Cardiac septum (tissue), 1 donor: ENCODE results near the gene CCR1. TPM values are rescaled to one million over a fixed set of nuclear protein-coding genes. Genes with fewer than 3 reads are reported as not detected.
"Not testable (repeated sequence)": the region's sequence is repeated elsewhere in the genome, so short reads cannot be mapped to it uniquely, and the experiment has no call there.

ENCODE experiments used
- DNase-seq: peaks from one replicate; pipeline ENCODE4 v3.0.0-alpha.2; 2020; ENCODE audit warnings: low spot score
- intact Hi-C: fragments of 100-400 bp; cut with DNase I; formaldehyde crosslinking; loops from one replicate; pipeline ENCODE4 v1.14.0; 2022
- total RNA-seq: library from RNA; stranded (reverse); fragmentation: NEBNext Ultra II Directional; extraction: Animal tissue kit (Norgen Biotek cat#: 25700); gene quantifications from one replicate; pipeline ENCODE4 v1.2.1, GENCODE V29; 2021
- donor health status: DM: no; HTN: no; CAD: no.

Gene CCR1
- total RNA-seq, 1 donor from 2014 or later = 3.2 TPM

DNA sequence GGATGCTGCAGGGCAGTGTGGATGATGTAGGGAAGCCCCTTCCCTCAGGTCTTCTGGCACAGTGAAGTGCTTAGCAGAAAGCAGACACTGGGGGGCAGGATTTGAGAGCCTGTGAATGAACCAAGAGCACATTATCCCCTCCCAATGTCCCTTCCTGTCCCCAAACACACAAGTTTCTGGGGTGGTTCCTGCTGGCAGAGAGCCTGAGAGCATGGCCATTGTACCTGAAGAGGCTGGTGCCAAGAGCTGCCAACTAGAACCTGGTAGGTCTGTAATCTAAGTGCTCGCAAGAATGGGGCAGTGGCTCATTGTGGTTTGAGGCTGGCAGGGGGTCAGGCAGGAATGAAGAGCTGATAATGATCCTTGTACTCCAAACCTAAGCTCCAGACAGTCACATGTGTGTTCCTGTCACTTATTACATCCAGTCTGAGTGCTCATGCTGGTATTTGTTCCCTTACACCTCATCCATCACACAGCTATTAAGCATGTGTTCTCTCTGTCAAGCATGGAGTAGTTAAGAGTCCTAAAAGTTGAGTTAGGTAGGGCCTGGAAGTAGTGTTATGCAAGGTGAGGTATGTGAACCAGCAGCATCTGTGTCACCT lies 6.7 kb upstream of the CCR1 start:
- DNase-seq = no peak
- intact Hi-C loops = no loop called here

DNA sequence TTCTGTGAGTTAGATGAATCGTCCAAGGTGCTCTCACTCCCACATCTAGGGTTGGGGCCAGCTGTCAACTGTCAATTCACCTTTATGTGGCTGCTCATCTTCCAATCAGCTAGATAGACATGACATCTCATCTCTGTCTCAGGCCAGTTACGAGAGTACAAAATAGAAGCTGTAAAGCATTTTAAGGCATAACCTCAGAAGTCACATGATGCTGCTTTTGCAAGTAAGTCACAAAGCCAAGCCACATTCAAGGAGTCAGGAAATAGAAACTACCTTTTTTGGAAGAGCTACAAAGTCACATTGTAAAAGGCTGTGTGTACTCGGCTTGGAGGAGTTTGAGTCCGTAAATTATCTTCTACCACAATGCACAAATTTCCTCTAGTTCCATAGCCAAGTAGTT lies 5.1 kb upstream of the CCR1 start:
- intact Hi-C loops = no loop called here
- no peak for DNase-seq

DNA sequence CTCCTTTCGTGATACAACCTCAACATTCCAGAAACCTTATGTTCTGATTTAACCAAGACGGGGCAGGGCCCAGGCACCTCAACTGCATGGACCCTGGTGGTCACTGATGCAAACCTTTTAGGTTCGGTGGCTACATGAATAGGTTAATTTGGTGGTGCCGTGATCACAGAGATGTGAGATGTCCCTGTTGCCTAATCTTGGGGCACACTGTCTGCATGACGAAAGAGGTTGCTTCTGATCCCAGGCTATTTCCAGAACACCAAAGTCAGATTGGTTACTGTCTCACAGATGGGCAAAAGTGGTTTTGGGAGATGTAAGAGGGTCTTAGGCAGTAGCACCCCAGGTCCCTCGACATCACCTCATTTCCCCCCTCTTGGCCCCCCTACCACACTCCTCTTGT lies 4.0 kb upstream of the CCR1 start:
- intact Hi-C loops = no loop called here

DNA sequence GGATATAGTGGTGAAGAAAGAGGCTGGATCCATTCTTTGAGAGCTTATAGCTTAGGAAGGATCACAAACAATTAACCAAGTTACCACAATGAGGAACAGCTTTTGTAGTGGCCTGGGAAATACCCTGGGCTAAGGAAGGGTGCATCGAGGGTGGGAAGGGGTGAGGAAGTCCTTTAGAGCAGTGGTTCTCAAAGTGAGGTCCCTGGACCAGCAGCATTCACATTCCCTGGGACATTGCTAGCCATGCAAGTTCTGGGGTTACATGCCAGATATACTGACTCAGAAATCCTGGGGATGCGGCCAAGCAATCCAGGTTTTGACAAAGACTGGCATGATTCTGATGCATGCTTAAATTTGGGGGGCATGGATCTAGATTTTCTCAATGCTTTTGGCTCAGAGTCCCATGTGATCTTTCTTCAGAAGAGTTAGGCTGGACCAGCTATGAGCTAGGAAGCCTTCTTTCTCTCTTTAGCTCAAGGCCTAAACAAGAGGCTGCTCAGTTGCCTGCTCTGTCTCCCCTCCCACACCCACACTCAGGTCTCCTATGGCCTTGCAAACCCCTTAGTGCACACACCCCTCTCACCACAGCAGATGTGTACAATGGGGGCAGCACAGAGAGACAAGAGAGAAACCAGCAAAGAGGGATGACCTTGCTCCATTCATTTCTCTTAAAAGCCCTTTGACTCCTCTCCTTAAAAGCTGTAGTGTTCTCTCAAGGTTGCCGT lies 1.8 kb upstream of the CCR1 start:
- no peak for DNase-seq
- intact Hi-C loops = no loop called here

More for the DNA sequence above, 4.0 kb upstream of the CCR1 start:
- no peak for DNase-seq

DNA sequence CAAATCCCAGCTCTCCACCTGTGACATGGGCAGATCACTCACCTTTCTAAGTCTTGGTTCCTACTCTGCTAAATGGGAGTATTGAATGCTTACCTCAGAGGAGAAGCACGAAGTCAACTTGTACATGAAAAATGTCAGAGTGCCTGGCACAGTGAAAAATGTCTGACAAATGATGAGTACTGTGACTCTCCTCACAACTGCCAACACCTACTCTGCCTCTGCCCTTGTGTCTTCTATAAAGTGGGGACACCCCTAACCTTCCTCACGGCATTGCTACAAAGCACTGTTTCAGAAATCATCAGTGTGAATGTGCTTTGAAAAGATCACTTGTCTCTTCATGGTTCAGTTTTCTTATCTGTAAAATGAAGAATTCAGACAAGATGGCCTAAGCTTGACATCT lies 940 bp upstream of the CCR1 start:
- intact Hi-C loops = no loop called here
- no peak for DNase-seq

DNA sequence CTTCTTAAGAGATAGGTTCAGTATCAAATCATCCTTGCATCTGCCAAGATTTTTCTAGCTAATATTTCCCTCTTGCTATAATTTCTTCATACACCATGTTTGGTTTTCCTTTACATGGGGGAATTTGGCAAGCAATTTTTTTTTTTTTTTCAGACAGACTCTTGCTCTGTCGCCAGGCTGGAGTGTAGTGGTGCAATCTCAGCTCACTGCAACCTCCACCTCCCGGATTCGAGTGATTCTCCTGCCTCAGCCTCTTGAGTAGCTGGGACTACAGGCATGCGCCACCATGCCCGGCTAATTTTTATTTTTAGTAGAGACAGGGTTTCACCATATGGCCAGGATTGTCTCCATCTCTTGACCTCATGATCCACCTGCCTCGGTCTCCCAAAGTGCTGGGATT lies 599 bp downstream of the CCR1 start:
- DNase-seq, intact Hi-C loops: not testable (repeated sequence)

DNA sequence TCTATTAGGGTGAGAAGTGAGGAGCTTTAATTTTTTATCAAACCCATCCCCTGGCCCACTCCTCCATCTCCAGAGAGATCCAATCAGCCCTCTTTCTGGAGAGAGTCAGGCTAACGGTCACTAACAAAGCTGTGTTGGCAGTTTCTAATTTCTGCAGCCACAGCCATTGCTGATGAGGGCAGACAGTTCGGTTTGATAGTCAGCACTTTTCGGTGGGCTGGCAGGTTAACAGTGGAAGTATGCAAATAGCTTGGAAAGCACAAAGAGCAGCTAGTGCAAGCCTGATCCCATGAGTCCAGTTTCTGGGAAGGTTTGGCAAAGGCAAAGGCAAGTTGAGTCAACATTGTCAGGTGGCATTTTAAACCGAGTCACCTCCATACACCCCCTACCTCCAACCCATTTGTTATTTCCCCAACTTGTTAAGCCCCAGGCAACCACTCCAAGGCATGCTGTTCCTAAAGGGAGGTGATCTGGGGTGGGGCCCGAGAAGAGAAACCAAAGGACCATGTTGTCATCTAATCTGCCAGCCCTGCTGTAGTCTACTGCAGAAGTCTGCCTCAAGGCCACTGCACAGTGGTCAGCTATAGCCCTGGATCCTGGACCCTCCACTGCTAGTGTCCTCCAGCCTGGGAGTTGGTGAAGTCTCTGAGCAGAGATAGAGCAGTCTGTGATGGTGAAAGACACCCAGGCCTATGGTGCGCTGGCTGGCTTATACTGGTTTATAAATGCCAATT lies 1.7 kb downstream of the CCR1 start:
- intact Hi-C loops = no loop called here
- DNase-seq = no peak

DNA sequence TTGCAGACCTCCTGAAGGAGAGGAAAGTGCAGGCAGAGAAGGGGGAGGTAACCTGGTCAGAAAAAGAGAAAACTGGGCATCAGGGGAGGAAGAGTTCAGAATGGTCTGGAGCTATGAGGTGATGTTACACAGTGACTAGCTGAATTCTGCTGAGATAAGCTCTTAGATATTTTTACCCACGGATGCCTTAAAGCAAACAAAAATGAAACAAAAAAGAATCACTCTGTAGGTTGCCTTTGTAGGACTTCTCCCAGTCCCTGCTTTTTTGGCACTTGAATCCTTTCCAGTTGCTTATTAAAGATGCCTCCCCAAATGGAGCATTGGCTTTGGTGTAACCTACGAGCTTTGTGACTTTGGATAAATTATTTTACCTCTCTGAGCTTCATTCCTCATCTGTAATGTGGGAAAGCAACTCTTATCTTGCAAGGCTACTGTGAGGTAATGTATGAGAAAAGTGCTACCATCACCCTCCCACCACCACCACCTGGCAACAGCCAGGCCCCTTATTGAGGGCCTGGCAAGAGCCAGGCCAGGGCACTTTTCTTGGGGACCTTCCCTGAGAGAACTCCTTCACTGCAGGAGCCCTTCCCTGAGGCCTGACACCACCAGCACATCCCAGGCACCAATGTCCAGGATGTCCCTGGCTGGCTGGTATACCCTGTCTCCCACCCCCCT lies 2.7 kb downstream of the CCR1 start:
- intact Hi-C loops = no loop called here
- DNase-seq = no peak

DNA sequence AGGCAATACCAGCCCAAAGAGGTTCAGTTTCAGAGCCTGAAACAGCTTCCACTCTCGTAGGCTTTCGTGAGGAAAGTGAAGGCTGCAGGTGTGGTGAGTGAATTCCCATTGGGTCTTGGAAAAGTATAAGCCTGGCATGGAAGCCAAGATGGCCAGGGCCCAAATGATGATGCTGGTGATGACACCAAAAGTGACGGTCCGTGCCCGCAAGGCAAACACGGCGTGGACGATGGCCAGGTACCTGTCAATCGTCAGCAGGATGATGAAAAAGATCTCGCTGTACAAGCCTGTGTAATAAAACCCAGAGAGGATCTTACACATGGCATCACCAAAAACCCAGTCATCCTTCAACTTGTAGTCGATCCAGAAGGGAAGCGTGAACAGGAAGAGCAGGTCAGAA lies 4.4 kb downstream of the CCR1 start:
- DNase-seq = no peak
- intact Hi-C loops = no loop called here

DNA sequence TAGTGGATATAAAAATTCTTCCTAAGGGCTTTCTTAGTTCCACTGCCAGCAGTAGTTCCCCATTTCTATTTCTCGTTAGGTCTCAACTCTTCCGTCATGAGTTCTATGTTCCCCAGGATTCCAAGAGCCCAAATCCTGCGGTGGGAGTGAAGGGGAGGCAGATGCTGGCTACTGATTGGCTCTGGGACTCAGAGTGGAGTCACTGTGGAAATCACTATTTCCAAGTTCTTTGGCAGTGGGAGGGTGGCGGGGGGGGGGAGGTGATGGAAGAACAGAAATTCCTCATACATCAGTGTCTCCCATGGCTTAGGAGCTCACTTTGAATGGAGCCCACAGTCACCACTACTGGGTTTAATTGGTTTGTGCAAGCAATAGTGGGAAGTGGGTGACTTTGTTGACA lies 5.6 kb downstream of the CCR1 start:
- no peak for DNase-seq
- intact Hi-C loops = no loop called here

DNA sequence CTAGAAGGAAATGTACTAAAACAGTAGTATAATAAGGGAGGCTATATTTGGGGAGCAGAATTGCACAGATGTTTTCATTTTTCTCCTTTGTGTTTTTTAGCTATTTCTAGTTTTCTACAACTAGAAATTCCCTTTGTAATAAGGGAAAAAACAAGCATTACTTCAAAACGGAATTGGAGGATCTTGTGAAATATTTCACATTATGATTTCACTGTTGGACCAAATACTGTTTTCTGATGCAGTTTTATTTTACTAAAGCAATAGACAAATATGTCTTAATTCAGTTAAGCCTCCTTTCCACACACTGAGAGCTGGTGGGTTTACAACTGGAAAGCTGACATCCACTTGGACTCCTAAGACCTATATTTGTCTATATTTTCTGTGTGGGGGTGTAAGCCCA lies 7.3 kb downstream of the CCR1 start:
- DNase-seq = no peak
- intact Hi-C loops = no loop called here

DNA sequence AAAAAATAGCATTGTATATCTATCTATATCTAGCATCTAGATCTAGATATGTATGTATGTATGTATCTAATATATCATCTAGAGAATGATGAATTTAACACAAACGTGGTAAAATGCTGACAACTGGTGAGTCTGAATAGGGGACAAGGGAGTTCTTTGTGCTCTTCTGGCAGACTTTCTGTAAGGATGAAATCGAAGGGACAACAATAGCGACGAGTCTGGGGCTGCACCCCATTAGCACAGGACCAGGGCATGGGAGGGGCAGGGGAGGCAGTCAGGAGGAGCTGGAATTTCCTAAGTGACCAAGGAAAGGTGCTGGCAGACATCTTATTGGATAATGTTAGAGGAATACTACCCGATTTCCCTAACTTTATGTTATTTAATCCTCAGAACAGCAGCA lies 7.9 kb downstream of the CCR1 start:
- intact Hi-C loops = no loop called here
- DNase-seq = no peak

DNA sequence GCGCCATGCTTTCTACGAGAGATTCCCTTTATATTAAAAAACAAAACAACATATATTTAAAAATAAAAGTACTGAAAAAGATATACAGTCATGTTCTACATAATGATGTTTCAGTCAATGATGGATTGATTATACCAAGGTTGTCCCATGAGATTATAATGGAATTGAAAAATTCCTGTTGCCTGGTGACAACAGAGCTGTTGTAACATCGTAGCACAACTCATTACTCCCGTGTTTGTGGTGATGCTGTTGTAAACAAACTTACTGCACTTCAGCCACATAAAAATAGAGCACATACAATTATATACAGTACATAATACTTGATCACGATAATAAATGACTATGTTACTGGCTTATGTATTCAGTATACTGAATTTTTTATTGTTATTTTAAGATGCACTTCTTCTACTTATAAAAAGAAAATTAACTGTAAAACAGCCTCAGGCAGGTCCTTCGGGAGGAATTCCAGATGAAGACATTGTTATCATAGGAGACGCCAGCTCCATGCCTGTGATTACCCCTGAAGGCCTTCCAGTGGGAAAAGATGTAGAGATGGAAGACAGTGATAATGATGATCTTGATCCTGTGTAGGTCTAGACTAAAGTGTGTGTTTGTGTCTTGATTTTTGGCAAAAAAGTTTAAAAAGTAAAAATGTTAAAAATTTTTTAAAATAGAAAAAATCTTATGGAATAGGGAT lies 11.7 kb downstream of the CCR1 start:
- intact Hi-C loops = no loop called here
- DNase-seq = no peak

DNA sequence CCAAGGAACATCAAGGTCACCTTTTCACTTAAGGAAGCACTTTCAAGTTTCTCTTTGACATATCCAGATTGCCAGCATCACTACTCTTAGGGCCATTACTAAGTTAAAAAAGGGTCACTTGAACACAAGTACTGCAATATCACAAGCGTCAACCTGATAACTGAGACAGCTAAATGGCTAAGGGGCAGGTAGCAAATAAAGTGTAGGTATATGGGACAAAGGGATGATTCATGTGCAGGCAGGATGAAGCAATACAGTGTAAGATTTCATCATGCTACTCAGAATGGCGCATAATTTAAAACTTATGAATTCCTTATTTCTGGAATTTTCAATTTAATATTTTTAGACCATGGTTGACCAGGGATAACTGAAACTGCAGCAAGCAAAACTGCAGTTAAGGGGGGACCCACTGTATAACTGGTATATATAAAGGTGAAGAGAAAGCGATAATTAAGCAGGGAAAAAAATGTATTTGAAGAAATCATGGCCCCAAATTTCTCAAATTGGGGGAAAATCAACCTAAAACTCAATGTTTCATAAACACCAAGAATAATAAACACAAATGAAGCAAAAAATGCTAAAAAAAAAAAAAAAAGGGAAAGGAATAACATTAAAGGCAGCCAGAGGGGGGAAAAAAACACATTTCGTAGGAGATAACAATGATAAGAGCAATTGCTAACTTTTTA lies 13.1 kb downstream of the CCR1 start:
- DNase-seq = no peak
- intact Hi-C loops = no loop called here

DNA sequence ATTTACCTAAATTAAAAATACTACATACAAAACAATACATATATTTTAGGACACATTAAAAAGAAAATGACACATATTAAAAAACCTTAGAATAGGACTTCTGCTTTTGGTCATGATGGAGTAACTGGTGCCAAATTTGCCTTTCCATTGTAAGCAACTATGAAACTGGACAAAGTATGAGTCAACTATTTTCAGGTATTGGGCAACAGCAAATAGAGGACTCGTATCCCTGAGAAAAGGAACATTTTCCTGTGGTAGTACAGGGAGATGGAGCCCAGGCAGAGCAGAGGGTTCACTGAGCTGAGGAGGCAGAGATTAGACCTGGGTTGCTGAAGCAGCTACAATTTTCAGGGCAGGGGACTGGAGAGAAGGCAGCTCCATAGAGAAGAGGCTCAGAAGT lies 14.7 kb downstream of the CCR1 start:
- DNase-seq = no peak
- intact Hi-C loops = no loop called here

DNA sequence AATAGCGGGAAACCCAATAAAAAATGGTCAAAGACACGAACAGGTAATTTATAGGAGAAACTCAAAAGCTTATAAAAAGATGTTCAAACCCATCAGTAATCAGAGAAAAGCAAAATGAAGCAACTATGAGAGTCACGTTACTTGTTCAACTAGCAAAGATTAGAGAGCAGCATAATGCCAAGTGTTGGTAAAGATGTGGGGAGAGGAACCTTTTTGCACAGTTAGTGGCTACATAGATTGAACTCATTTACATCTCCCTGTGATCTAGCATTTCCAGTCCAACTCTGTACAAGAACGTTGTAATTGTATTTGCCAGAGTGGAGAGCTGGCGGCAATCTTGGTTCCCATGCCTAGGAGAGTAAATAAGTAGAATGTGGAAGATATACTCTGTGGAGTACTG lies 15.2 kb downstream of the CCR1 start:
- no peak for DNase-seq
- intact Hi-C loops = no loop called here

DNA sequence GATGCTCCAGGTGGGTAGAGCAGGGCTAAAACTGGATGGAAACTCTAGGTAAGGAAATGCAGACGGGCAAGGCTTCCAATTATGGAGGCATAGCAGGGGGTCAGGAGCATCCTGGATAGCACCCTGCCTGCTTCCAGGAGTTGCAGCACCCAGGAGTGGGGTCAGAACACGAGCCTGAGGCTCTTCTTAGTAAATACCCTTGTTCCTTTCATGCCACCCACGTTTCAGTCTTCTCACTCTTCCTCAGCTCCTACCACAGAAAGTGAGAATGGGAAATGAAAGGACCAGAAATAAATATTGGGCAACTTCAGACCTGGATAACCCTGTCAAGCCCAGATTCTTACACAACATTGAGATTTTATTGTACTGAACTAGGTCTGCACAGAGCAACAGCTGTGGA lies 16.4 kb downstream of the CCR1 start:
- intact Hi-C loops = no loop called here
- no peak for DNase-seq

DNA sequence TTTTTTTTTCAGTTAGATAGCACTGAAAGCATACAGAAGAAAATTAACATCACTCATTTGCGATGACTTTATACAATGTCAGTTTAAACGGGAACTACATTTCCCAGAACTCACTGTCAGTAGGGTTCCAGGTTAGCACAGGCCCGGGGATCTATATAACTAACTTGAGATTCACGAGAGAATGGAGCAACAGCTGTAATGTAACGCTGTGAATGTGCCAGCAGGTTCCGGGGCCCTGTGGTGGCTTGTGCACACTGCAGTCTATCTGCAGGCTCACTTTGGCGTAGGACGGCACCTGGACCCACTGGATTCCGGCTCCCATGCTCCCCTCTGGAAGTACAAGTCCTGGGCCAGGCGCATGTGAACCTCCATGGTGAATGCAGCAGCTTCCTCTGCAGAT lies 19.4 kb downstream of the CCR1 start:
- DNase-seq = no peak
- intact Hi-C loops = no loop called here

DNA sequence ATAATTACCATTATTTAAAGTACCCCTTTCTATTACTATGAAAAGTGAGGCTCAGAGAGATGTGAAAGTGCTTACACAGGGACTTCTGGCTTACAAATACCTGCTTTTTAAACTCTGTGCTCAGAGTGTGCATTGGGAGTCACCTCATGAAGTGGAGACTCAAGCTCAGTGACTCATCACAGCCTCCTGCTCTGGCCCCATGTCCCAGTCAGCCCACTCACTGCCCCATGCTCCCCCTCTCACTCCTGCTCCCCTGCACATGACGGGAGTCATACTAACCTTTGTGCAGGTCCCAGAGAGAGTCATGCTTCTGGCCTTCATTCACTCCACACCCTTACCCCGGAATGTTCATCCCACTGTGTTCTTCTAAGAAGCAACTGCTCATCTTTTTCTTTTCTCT lies 20.2 kb downstream of the CCR1 start:
- intact Hi-C loops = no loop called here
- DNase-seq = no peak

DNA sequence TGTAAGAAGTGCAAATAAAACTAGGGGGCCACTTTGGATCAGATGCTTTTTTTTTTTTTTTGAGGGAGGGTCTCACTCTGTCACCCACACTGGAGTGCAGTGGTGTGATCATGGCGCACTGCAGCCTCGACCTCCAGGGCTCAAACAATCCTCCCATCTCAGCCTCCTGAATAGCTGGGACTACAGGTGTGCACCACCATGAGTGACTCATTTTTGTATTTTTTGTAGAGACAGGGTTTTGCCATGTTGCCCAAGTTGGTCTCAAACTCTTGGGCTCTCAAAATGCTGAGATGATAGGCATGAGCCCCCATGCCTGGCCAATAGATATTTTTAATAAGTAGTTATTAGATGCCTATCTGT lies 20.8 kb downstream of the CCR1 start:
- DNase-seq = no peak
- intact Hi-C loops = no loop called here
